Activated CD8-positive, alpha-beta memory T cell treated with anti-CD3 and anti-CD28 coated beads, Interleukin-2, amount 50 U/mL, for 24 hours (primary cell): Measurements from ENCODE around the gene MRPL38.
A peak's percentile ranks its signal among the peaks of the same experiment; 100 is the strongest.

Experiments used
- DNase-seq: peaks from one replicate; pipeline ENCODE4 v3.0.0-alpha.2; 2020; ENCODE audit errors: extremely low read depth

Gene MRPL38

GRCh38 chr17:75904749-75905521, at the start of gene MRPL38:
Gene MRPL38, minus strand, starts transcription at chr17:75904884. Its CDS starts 9 bp downstream, at chr17:75904875.
- DNase-seq, result peak; percentile 71

GRCh38 chr17:75950855-75951554, 46.3 kb upstream of the MRPL38 start:
- no peak for DNase-seq

GRCh38 chr17:75950421-75950820, 45.7 kb upstream of the MRPL38 start:
- no peak for DNase-seq

GRCh38 chr17:75945211-75945610, 40.5 kb upstream of the MRPL38 start:
- DNase-seq, result no peak

- no peak for DNase-seq
These were observed 38.8 kb upstream of the MRPL38 start for GRCh38 chr17:75943491-75943890.

- no peak for DNase-seq
These were observed 37.8 kb upstream of the MRPL38 start for GRCh38 chr17:75942473-75942872.

- no peak for DNase-seq
These were observed 36.7 kb upstream of the MRPL38 start for GRCh38 chr17:75941442-75941819.

GRCh38 chr17:75940727-75941441, 36.2 kb upstream of the MRPL38 start, which contains the start of gene FBF1:
Gene FBF1, minus strand, starts transcription at chr17:75941042. Its CDS starts 2,893 bp downstream, at chr17:75938149.
- peak; percentile 78 for DNase-seq

- DNase-seq, result no peak
These were observed 33.0 kb upstream of the MRPL38 start for GRCh38 chr17:75937652-75938051.

GRCh38 chr17:75933808-75934207, 29.1 kb upstream of the MRPL38 start:
- no peak for DNase-seq

GRCh38 chr17:75932852-75933251, 28.2 kb upstream of the MRPL38 start:
- DNase-seq, result no peak

GRCh38 chr17:75931062-75931461, 26.4 kb upstream of the MRPL38 start:
- DNase-seq, result no peak

GRCh38 chr17:75927286-75927922, 22.7 kb upstream of the MRPL38 start:
- DNase-seq, result no peak

- DNase-seq, result no peak
These were observed 21.8 kb upstream of the MRPL38 start for GRCh38 chr17:75926456-75926855.

GRCh38 chr17:75925912-75926311, 21.2 kb upstream of the MRPL38 start:
- no peak for DNase-seq

GRCh38 chr17:75925103-75925502, 20.4 kb upstream of the MRPL38 start:
- DNase-seq, result no peak

GRCh38 chr17:75922963-75923874, 18.5 kb upstream of the MRPL38 start:
- DNase-seq, result no peak

- no peak for DNase-seq
These were observed 17.7 kb upstream of the MRPL38 start for GRCh38 chr17:75922173-75922961.

GRCh38 chr17:75921596-75921995, 16.9 kb upstream of the MRPL38 start:
- no peak for DNase-seq

GRCh38 chr17:75920045-75920560, 15.4 kb upstream of the MRPL38 start:
- no peak for DNase-seq
